ENCODE measurements around the gene GPR6.

The GPR6 gene

DNA sequence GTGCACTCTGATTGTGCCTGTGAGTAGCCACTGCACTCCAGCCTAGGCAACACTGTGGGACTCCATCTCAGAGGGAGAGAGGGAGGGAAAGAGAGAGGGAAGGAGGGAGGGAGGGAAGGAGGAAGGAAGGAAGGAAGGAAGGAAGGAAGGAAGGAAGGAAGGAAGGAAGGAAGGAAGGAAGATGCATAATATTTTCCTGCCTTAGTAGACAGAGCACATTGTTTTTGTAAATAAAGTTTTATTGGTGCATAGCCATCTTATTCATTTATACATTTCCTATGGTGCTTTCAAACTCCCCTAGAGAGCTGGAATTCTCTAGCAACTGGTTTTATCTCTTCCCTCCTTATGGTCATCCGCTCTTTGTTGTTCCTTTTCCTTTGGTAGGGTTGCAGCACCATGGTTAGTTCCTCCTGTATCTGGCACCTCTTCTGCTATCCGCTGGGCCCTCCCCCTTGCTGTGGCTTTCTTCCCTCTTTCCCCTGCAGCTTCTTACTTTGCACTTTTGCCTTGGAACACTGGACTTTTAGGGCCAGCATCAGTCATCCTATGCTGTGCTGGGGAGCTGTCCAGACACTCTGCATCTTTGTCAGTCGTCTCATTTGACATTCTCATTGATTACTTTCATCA is 20.2 kb downstream of the GPR6 start:
- in situ Hi-C loops (cut with MboI; ENCODE audit: low sequenced_read_pairs): no loop called here

DNA sequence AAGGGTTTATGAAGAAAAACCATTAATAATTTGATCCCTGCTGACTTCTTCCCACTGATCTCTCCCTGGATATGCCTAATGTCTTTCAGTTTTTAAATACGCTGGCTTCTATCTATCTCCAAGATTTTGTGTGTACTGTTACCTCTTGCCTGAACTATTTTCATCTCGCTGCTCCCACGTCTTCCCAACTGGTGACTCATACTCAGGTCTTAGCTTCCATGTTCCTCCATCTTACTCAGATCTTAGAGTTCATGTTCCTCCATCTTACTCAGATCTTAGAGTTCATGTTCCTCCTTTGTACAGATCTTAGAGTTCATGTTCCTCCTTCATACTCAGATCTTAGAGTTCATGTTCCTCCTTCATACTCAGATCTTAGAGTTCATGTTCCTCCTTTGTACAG is 21.6 kb downstream of the GPR6 start:
- in situ Hi-C loops (cut with MboI; ENCODE audit: low sequenced_read_pairs): no loop called here

DNA sequence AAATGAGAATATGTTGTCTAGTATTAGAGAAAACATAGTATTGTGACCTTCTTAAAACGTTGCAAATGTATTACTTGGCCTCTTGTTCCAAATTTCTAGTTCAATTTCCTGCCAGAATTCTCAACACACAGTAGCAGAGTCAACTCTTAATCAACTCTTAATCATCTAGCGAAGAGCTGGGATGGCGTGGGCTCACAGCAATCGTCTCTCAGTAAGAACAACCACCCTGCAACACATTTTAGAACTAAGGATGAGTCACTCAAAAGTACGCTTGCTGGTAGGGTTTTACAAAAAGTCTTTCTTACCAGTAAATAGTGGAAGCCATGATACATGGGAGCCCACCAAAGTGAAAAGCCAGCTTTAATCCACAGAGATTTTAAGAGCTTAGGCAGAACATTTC is 24.6 kb downstream of the GPR6 start:
- in situ Hi-C loops (cut with MboI; ENCODE audit: low sequenced_read_pairs): no loop called here

DNA sequence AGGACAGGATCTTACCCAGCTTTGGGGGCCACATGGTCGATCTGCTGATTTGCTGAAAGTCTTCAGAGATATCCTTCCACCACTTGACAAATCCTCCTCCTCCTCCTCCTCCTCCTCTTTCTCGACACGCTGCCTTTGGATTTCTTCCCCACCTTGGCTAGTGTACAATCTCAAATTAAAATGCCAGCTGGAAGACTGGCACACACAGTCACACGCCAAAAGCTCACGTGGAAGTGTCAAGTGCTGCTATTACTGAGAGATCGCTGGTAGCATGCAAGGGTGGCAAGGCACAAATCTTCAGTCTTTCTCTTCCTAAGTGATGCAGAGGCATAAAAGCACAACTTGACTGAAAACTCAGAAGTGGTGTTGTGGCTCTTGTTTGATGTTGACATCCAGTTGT is 35.3 kb downstream of the GPR6 start:
- in situ Hi-C loops (cut with MboI; ENCODE audit: low sequenced_read_pairs): no loop called here

DNA sequence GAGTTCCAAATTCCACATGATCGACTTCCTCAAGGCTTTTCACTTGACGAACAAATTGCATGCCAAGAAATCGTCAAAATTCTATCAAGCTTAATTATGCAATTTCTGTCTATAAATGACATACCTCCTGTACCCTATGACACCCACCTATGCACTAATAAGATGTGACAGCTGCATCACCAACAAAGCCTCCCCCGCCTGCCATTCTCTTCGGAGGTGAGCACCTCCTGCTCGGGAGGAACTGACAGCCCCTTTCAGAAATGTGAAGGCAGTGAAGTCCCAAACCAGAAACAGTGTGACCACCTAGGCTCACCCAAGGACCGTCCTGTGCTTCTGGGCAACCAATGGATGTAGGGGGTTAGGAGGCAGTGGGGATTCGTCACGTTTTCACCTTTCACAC is 37.1 kb downstream of the GPR6 start:
- in situ Hi-C loops (cut with MboI; ENCODE audit: low sequenced_read_pairs): no loop called here

DNA sequence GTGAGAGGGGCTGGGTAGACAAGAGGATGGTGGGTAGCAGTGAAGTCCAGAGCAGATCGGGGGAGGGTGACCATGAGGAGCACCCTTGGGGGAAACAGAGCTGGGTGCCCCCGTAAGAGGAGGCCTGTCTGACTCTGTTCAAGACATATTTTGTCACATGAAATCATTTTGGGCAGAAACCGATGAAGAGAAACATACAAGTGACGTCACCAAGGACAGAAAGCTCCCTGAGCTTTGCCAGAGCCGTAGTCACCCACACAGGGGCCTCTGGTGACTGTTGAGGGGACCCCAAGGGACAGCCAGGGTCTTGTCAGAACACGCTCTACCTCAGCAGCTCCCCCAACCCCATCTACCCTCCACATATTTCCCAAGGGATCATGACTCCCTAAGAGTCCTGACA is 39.2 kb downstream of the GPR6 start:
- in situ Hi-C loops (cut with MboI; ENCODE audit: low sequenced_read_pairs): no loop called here

DNA sequence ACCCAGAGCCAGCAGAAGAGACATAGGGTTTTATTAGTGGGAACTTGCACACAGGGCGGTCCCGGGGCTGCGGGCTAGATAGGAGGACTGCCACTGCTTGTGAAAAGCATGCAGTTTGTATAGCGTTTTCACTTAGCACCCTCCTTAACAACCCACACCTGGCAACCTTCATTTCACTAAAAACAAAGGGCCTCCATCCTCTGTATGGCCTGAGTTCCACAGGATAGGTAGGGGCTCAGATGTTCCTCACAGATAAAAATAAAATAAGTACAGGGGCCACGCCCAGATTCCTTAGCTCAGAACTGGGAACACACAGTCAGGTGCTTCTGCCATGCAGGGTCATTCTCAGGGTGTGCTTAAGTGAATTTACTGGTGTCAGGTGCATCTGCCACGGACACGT is 39.8 kb downstream of the GPR6 start:
- in situ Hi-C loops (cut with MboI; ENCODE audit: low sequenced_read_pairs): no loop called here

DNA sequence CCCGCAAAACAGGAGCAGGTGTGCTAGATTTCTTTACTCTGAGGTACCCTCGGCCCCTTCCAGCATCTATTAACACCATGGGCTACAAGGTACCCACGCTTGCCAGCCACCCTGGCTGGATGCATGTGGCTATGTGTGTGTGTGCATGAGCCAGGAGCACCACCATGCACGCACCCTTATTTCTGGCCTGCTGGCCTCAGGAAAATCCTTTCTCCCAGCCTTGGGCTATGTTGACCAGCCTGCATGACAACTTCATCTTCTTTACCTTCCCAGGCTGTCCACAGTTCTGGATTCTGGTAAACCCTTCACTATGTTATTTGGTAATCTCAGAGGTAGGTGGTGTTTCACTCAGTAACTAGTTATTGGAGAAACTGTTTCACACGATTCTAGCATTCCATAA is 40.4 kb downstream of the GPR6 start:
- in situ Hi-C loops (cut with MboI; ENCODE audit: low sequenced_read_pairs): no loop called here

DNA sequence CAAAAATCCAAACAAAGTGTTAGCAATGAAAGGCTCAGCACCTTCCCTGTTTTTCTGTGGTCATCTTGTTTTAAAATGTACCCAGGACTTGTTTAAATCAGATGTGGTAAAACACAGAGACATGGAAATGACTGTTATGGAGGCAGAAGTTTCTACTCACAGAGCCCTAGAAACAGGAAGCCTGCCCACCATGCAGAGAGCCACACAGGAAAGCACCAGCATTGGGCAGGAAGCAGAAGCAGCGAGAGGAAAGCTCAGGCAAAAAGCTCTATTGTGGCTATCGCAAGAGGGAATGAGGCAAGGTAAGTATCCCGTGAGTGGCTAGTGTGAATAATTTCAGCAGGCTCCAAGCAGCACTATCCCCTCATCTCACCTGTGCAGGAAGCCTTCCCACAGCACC is 42.8 kb downstream of the GPR6 start:
- in situ Hi-C loops (cut with MboI; ENCODE audit: low sequenced_read_pairs): no loop called here

DNA sequence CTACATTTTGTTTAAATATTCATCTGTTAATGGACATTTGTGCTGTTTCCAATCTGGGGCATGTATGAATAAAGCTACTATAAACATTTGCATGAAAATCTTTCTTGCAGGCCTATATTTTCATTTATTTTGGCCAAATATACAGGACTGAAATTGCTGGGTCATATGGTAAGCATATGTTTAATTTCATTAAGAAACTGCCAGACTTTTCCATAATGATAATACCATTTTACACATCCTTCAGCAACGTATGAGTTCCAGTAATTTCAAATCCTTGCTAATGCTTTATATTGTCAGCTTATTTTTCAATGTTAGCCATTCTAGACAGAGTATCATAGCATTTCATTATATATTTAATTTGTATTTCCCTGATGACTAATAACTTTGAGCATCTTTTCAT is 51.0 kb downstream of the GPR6 start:
- in situ Hi-C loops (cut with MboI; ENCODE audit: low sequenced_read_pairs): loop anchor here (25.0 kb wide), 1 partner anchor 317 kb away; no protein-coding TSS in a partner anchor
